ENCODE results near the gene PCBP3. TPM values are rescaled to one million over a fixed set of nuclear protein-coding genes. Genes with fewer than 3 reads are reported as not detected.
A peak's percentile ranks its signal among the peaks of the same experiment; 100 is the strongest.
"Not testable (repeated sequence)": the region's sequence is repeated elsewhere in the genome, so short reads cannot be mapped to it uniquely, and the experiment has no call there.

The PCBP3 gene
- total RNA-seq, 2 experiments from 2014 or later: 4.8 to 5.8 TPM

DNA sequence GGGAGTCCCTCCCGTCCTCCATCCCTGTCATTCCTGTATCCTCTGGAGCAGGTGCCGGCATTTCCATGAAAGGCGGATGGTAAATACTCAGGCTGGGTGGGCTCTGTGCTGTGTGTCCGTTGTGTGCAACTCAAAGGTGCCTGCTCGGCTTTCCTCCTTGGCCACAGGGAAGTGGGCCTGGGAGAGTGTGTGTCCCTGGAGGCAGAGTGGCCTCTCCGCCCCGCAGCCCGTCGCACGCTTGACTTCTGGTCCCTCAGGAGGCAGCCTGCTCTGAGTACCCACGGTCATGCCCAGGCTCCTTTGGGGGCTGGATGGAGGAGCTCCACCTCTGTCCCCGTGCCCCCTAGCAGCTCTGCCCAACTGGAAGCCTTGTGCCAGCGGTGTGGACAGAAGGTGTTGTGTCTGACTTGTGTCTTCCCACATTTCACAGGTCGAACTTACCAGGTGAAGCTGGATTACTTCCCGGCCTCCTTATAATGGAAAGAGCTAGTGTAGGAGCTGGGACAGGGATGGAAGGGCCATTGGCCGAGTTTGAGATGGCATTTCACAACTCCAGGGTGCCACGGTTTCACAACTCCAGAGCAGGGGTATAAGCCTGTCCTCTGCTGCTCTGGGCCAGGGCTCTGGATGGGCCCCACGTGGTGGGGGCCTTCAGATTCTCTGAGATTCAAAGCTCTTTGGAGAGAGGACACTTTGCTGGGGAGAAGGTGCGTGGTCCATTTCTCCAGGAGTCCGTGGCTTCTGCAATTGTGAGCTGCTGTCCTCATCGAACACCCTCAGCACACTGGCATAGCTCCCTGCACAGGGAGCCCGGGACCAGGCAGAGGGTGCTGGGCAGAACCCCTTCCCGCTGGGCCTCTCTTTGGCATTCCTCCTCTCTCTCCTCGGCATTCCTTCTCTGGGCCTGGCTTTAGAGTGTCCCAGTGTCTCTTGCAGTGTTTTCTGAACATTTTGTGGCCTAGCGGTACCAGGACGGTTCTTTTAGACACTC lies 185.3 kb downstream of the PCBP3 start:
- ChIA-PET CTCF (interaction anchor here (1.7 kb wide), 1 partner anchor 9 kb away, joined by 8 read pairs; no protein-coding TSS in a partner anchor), POLR2A (no interaction called here)
- Mint-ChIP-seq H3K4me3 (no peak overlapping the region), H3K27ac (no peak overlapping the region), H3K9me3 (peaks cover 12% of the 10 kb centered on the region), H3K36me3 (ENCODE audit: low read depth) (peaks cover 5% of the 10 kb centered on the region), H3K4me1 (peaks cover 13% of the 10 kb centered on the region), H3K27me3 (no peaks in the 10 kb centered on the region)
- DNase-seq: no peak

DNA sequence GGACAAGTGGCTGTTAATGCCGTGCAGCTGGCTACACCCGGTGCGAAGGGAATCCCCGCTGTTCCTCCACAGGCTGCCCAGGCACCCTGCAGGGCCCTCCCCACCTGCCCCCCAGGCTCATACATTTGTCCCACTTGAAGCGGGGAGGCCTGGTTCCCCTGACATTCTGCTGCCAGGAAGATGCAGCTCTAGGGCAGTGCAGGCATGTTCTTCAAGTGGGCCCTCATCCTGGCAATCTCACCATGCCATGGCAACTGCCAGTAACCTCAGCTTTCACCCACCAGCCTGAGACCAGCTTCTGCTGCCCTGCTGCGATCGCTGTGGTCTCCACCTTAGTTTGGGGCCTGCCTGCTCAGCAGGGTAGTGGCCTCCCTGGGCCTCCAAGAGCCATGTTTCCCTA lies 186.1 kb downstream of the PCBP3 start:
- Mint-ChIP-seq H3K36me3 (ENCODE audit: low read depth) (peaks cover 5% of the 10 kb centered on the region), H3K4me1 (peaks cover 13% of the 10 kb centered on the region), H3K9me3 (peaks cover 12% of the 10 kb centered on the region), H3K4me3 (no peak overlapping the region), H3K27ac (no peak overlapping the region), H3K27me3 (no peaks in the 10 kb centered on the region)
- ChIA-PET POLR2A (no interaction called here), CTCF (interaction anchor here (1.7 kb wide), 1 partner anchor 9 kb away, joined by 8 read pairs; no protein-coding TSS in a partner anchor)
- no peak for DNase-seq

GRCh38 chr21:45830221-45830640 lies 186.7 kb downstream of the PCBP3 start:
- peaks cover 13% of the 10 kb centered on the region for H3K4me1 Mint-ChIP-seq
- H3K27me3 Mint-ChIP-seq: no peaks in the 10 kb centered on the region
- CTCF ChIA-PET: no interaction called here
- H3K4me3 Mint-ChIP-seq: no peak overlapping the region
- H3K36me3 Mint-ChIP-seq (ENCODE audit: low read depth): peaks cover 5% of the 10 kb centered on the region
- no peak overlapping the region for H3K27ac Mint-ChIP-seq
- peaks cover 12% of the 10 kb centered on the region for H3K9me3 Mint-ChIP-seq
- POLR2A ChIA-PET: no interaction called here
- DNase-seq: no peak

GRCh38 chr21:45830720-45831366 lies 187.3 kb downstream of the PCBP3 start:
- ChIA-PET CTCF (no interaction called here), POLR2A (no interaction called here)
- Mint-ChIP-seq H3K27ac (no peak overlapping the region), H3K36me3 (ENCODE audit: low read depth) (peaks cover 5% of the 10 kb centered on the region), H3K9me3 (peaks cover 12% of the 10 kb centered on the region), H3K27me3 (no peaks in the 10 kb centered on the region), H3K4me3 (no peak overlapping the region), H3K4me1 (peaks cover 13% of the 10 kb centered on the region)
- DNase-seq: no peak

DNA sequence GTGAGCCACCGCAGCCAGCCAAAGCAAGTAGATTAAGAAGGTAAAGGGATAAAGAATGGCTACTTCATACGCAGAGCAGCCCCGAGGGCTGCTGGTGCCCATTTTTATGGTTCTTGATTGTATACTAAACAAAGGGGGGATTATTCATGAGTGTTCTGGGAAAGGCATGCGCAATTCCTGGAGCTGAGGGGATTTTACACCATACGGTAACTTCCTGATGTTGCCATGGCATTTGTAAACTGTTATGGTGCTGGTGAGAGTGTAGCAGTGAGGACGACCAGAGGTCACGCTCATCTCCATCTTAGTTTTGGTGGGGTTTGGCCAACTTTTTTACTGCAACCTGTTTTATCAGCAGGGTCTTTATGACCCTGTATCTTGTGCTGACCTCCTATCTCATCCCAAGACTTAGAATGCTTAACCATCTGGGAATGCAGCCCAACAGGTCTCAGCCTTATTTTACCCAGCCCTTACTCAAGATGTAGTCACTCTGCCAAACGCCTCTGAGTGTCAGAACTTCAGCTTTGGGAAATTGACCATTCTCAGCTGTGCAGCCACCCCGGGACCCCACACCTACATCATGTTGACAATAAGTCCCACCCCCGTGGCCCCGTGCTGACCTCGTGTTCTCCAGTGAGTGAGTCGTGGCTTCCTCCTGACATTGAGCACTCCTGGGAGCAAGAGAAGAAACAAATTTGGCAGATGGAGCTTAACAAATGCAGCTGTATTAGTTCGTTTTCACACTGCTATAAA lies 188.6 kb downstream of the PCBP3 start:
- H3K9me3 Mint-ChIP-seq: peaks cover 12% of the 10 kb centered on the region
- ChIA-PET POLR2A (interaction anchor here (0.5 to 0.6 kb wide), 2 partner anchors 211 to 1361 kb away, joined by 4 to 11 read pairs; no protein-coding TSS in a partner anchor), CTCF (no interaction called here)
- no peak overlapping the region for H3K4me3 Mint-ChIP-seq
- H3K27ac Mint-ChIP-seq: no peak overlapping the region
- no peaks in the 10 kb centered on the region for H3K27me3 Mint-ChIP-seq
- no peak for DNase-seq
- H3K4me1 Mint-ChIP-seq: peaks cover 11% of the 10 kb centered on the region
- H3K36me3 Mint-ChIP-seq (ENCODE audit: low read depth): peaks cover 5% of the 10 kb centered on the region

- H3K27ac Mint-ChIP-seq: peak overlapping the region; percentile 5
- peaks cover 12% of the 10 kb centered on the region for H3K9me3 Mint-ChIP-seq
- H3K4me3 Mint-ChIP-seq; H3K27me3 Mint-ChIP-seq; H3K36me3 Mint-ChIP-seq (ENCODE audit: low read depth); POLR2A ChIA-PET; DNase-seq; CTCF ChIA-PET; H3K4me1 Mint-ChIP-seq: not testable (repeated sequence)
These were observed 189.3 kb downstream of the PCBP3 start for GRCh38 chr21:45832741-45833235.

- Mint-ChIP-seq H3K9me3 (peaks cover 12% of the 10 kb centered on the region), H3K27me3 (no peaks in the 10 kb centered on the region), H3K27ac (no peak overlapping the region), H3K4me1 (peaks cover 2% of the 10 kb centered on the region), H3K4me3 (no peak overlapping the region), H3K36me3 (ENCODE audit: low read depth) (peaks cover 5% of the 10 kb centered on the region)
- CTCF ChIA-PET: interaction anchor here (1.6 kb wide), 1 partner anchor 10 kb away, joined by 4 read pairs; no protein-coding TSS in a partner anchor
- POLR2A ChIA-PET: no interaction called here
- DNase-seq: no peak
These were observed 189.9 kb downstream of the PCBP3 start for GRCh38 chr21:45833414-45833813.

DNA sequence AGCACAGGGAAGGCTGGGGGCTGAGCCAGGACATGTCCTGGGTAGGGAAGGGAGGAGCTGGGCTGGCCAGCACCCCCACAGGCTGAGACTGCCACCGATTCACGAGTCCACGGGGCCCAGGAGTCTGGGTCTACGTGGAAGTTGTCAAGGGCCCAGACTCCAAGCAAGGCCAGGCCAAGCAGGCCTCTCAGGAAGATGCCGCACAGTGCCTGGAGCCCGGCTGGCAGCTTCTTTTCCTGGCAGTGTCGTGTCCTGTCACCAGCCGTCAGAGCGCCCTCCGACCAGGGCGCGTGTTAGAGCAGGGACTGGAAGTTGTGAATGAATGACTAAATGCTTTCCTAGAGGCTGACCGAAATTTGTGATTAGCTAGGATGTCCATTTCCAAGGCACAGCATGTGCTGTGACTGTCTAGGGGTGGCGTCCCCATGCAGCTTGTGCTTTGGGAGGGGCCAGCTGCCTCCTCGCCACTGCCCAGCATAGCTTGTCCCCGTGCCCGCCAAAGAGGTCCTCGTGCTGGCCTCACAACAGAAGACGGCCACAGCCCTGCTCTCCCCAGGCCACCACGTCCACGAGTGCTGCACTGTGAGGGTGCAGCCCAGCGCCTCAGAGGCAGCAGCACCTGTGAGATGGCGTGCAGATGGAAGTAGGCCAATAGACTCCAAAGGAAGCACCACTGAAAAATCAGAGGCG lies 190.6 kb downstream of the PCBP3 start:
- DNase-seq: no peak
- CTCF ChIA-PET: interaction anchor here (1.6 kb wide), 1 partner anchor 11 kb away, joined by 4 read pairs; no protein-coding TSS in a partner anchor
- peaks cover 2% of the 10 kb centered on the region for H3K4me1 Mint-ChIP-seq
- peaks cover 3% of the 10 kb centered on the region for H3K27me3 Mint-ChIP-seq
- no peak overlapping the region for H3K27ac Mint-ChIP-seq
- H3K4me3 Mint-ChIP-seq: no peak overlapping the region
- H3K36me3 Mint-ChIP-seq (ENCODE audit: low read depth): peaks cover 5% of the 10 kb centered on the region
- peaks cover 12% of the 10 kb centered on the region for H3K9me3 Mint-ChIP-seq
- POLR2A ChIA-PET: no interaction called here

- ChIA-PET CTCF (interaction anchor here (1.6 kb wide), 1 partner anchor 11 kb away, joined by 4 read pairs; no protein-coding TSS in a partner anchor), POLR2A (no interaction called here)
- no peak for DNase-seq
- peaks cover 5% of the 10 kb centered on the region for H3K36me3 Mint-ChIP-seq (ENCODE audit: low read depth)
- H3K27ac Mint-ChIP-seq: no peak overlapping the region
- H3K4me1 Mint-ChIP-seq: no peaks in the 10 kb centered on the region
- H3K4me3 Mint-ChIP-seq: no peak overlapping the region
- H3K9me3 Mint-ChIP-seq: peaks cover 12% of the 10 kb centered on the region
- H3K27me3 Mint-ChIP-seq: peaks cover 3% of the 10 kb centered on the region
These were observed 191.3 kb downstream of the PCBP3 start for GRCh38 chr21:45834821-45835293.

- Mint-ChIP-seq H3K4me1 (no peaks in the 10 kb centered on the region), H3K36me3 (ENCODE audit: low read depth) (peaks cover 5% of the 10 kb centered on the region), H3K9me3 (peaks cover 12% of the 10 kb centered on the region), H3K27me3 (peaks cover 3% of the 10 kb centered on the region), H3K27ac (no peak overlapping the region), H3K4me3 (no peak overlapping the region)
- ChIA-PET CTCF (interaction anchor here (1.6 kb wide), 1 partner anchor 12 kb away, joined by 4 read pairs; no protein-coding TSS in a partner anchor), POLR2A (no interaction called here)
- DNase-seq: no peak
These were observed 192.1 kb downstream of the PCBP3 start for GRCh38 chr21:45835301-45836267.

DNA sequence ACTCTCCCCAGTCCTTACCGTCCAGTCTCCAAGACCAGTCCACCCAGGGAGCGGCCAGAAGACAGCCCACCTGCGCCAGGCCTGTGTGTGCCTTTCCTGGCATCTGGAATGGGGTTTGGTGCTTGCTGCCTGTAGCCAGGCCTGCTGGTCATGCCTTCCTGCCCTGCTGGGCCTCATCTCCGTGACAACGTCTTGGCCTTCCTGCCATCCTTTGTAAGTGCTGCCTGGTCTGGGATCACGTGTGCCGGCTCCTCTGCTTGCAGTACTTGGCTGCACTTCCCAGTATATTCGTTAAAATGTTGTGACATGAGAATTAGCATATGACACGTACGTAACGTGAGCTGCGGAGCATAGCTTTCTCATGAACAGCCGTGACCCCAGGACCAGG lies 192.7 kb downstream of the PCBP3 start:
- H3K9me3 Mint-ChIP-seq: peaks cover 15% of the 10 kb centered on the region
- POLR2A ChIA-PET: no interaction called here
- H3K4me3 Mint-ChIP-seq: no peak overlapping the region
- H3K4me1 Mint-ChIP-seq: no peaks in the 10 kb centered on the region
- CTCF ChIA-PET: no interaction called here
- H3K27ac Mint-ChIP-seq: no peak overlapping the region
- DNase-seq: no peak
- peaks cover 7% of the 10 kb centered on the region for H3K36me3 Mint-ChIP-seq (ENCODE audit: low read depth)
- peaks cover 3% of the 10 kb centered on the region for H3K27me3 Mint-ChIP-seq
